Measurements from ENCODE around the gene LHX4. TPM values are rescaled to one million over a fixed set of nuclear protein-coding genes. Genes with fewer than 3 reads are reported as not detected.

The LHX4 gene
- total RNA-seq, 2 donors from 2014 or later, result not detected

DNA sequence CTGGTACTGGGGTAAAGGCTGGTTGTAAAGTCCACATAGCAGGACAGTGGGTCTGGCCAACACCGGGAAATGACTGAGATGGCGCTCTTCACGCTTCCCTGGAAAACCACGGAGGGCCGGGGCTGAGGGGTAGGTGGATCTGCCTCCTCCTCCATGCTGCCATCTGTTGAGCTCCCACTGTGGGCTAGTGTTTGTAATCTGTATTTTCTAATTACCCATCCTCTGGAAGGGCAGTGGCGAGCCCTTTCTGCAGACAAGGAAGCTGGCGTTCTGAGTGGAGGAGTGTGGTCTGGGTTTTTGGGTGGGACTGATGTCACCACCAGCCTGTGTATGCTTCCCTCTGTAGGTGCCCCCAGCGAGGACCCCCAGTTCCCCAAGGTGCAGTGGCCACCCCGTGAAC, 34.1 kb upstream of the LHX4 start:
- H3K27me3 ChIP-seq (ENCODE audit: control insufficient read depth, insufficient read depth, low read length, poor library complexity, severe bottlenecking), result peaks cover 42% of the 10 kb centered on the region
- no peak overlapping the region for H3K27ac Mint-ChIP-seq
- H3K4me1 ChIP-seq (ENCODE audit: control insufficient read depth, insufficient read depth, low read length), result peaks cover 2% of the 10 kb centered on the region
- no peak overlapping the region for H3K4me3 Mint-ChIP-seq
- peaks cover 8% of the 10 kb centered on the region for H3K36me3 ChIP-seq (ENCODE audit: control insufficient read depth, insufficient read depth, low read length)
- peaks cover 20% of the 10 kb centered on the region for H3K4me1 Mint-ChIP-seq
- peaks cover 32% of the 10 kb centered on the region for H3K36me3 Mint-ChIP-seq (ENCODE audit: low read depth)
- no peak overlapping the region for H3K27ac ChIP-seq (ENCODE audit: low read depth, low read length)
- H3K9me3 Mint-ChIP-seq, result no peaks in the 10 kb centered on the region
- no peak overlapping the region for H3K9ac ChIP-seq (ENCODE audit: extremely low read depth, low read length, poor library complexity, severe bottlenecking)
- peaks cover 45% of the 10 kb centered on the region for H3K27me3 Mint-ChIP-seq (ENCODE audit: insufficient read depth)
- TF ChIP-seq, protein P1, sequence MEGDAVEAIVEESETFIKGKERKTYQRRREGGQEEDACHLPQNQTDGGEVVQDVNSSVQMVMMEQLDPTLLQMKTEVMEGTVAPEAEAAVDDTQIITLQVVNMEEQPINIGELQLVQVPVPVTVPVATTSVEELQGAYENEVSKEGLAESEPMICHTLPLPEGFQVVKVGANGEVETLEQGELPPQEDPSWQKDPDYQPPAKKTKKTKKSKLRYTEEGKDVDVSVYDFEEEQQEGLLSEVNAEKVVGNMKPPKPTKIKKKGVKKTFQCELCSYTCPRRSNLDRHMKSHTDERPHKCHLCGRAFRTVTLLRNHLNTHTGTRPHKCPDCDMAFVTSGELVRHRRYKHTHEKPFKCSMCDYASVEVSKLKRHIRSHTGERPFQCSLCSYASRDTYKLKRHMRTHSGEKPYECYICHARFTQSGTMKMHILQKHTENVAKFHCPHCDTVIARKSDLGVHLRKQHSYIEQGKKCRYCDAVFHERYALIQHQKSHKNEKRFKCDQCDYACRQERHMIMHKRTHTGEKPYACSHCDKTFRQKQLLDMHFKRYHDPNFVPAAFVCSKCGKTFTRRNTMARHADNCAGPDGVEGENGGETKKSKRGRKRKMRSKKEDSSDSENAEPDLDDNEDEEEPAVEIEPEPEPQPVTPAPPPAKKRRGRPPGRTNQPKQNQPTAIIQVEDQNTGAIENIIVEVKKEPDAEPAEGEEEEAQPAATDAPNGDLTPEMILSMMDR (conservative IDR thresholded peaks at IDR 0.05), result no peak
- H3K9me3 ChIP-seq (ENCODE audit: control insufficient read depth, low read length), result no peaks in the 10 kb centered on the region
- H3K4me3 ChIP-seq (ENCODE audit: low read length), result no peak overlapping the region
- 93 to 96% methylated on average over 3 to 9 of the region's 9 CpGs for whole genome bisulfite sequencing, 2 experiments (ENCODE audit: insufficient coverage in 1 of 2, insufficient read length in 1 of 2)
- no peak for DNase-seq

DNA sequence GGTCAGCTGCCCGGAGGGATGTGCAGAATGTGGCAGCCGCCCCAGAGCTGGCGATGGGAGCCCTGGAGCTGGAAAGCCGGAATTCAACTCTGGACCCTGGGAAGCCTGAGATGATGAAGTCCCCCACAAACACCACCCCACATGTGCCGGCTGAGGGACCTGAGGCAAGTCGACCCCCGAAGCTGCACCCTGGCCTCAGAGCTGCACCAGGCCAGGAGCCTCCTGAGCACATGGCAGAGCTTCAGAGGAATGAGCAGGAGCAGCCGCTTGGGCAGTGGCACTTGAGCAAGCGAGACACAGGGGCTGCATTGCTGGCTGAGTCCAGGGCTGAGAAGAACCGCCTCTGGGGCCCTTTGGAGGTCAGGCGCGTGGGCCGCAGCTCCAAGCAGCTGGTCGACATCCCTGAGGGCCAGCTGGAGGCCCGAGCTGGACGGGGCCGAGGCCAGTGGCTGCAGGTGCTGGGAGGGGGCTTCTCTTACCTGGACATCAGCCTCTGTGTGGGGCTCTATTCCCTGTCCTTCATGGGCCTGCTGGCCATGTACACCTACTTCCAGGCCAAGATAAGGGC, 33.5 kb upstream of the LHX4 start:
- H3K36me3 ChIP-seq (ENCODE audit: control insufficient read depth, insufficient read depth, low read length), result peaks cover 8% of the 10 kb centered on the region
- Mint-ChIP-seq H3K4me1 (peaks cover 20% of the 10 kb centered on the region), H3K9me3 (no peaks in the 10 kb centered on the region), H3K27ac (no peak overlapping the region), H3K27me3 (ENCODE audit: insufficient read depth) (peaks cover 47% of the 10 kb centered on the region), H3K4me3 (no peak overlapping the region), H3K36me3 (ENCODE audit: low read depth) (peaks cover 26% of the 10 kb centered on the region)
- H3K27ac ChIP-seq (ENCODE audit: low read depth, low read length), result no peak overlapping the region
- no peak overlapping the region for H3K4me3 ChIP-seq (ENCODE audit: low read length)
- DNase-seq, result no peak
- 95 to 96% methylated on average over 6 to 17 of the region's 17 CpGs for WGBS, 2 experiments (ENCODE audit: insufficient coverage in 1 of 2, insufficient read length in 1 of 2)
- no peak overlapping the region for H3K9ac ChIP-seq (ENCODE audit: extremely low read depth, low read length, poor library complexity, severe bottlenecking)
- peaks cover 2% of the 10 kb centered on the region for H3K4me1 ChIP-seq (ENCODE audit: control insufficient read depth, insufficient read depth, low read length)
- TF ChIP-seq, protein P1 (conservative IDR thresholded peaks at IDR 0.05), result no peak
- peaks cover 48% of the 10 kb centered on the region for H3K27me3 ChIP-seq (ENCODE audit: control insufficient read depth, insufficient read depth, low read length, poor library complexity, severe bottlenecking)
- no peaks in the 10 kb centered on the region for H3K9me3 ChIP-seq (ENCODE audit: control insufficient read depth, low read length)

DNA sequence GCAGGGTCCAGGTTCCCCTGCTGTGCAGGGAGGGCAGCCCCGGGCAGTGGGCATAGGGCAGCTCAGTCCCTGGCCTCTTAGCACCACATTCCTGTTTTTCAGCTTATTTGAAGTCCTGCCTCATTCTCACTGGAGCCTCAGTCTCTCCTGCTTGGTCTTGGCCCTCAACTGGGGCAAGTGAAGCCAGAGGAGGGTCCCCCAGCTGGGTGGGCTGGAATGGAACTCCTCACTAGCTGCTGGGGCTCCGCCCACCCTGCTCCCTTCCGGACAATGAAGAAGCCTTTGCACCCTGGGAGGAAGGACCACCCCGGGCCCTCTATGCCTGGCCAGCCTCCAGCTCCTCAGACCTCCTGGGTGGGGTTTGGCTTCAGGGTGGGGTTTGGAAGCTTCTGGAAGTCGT, 32.8 kb upstream of the LHX4 start:
- WGBS, 2 experiments (ENCODE audit: insufficient coverage in 1 of 2, insufficient read length in 1 of 2), result 95% methylated on average over 5 of the region's 5 CpGs; no CpG with 5 or more reads in 1 of the 2 experiments
- Mint-ChIP-seq H3K27me3 (ENCODE audit: insufficient read depth) (peaks cover 54% of the 10 kb centered on the region), H3K4me3 (no peak overlapping the region), H3K4me1 (peaks cover 18% of the 10 kb centered on the region), H3K9me3 (no peaks in the 10 kb centered on the region), H3K27ac (no peak overlapping the region), H3K36me3 (ENCODE audit: low read depth) (peaks cover 22% of the 10 kb centered on the region)
- no peak overlapping the region for H3K27ac ChIP-seq (ENCODE audit: low read depth, low read length)
- no peak for DNase-seq
- no peaks in the 10 kb centered on the region for H3K9me3 ChIP-seq (ENCODE audit: control insufficient read depth, low read length)
- no peak overlapping the region for H3K9ac ChIP-seq (ENCODE audit: extremely low read depth, low read length, poor library complexity, severe bottlenecking)
- H3K27me3 ChIP-seq (ENCODE audit: control insufficient read depth, insufficient read depth, low read length, poor library complexity, severe bottlenecking), result peaks cover 55% of the 10 kb centered on the region
- H3K4me1 ChIP-seq (ENCODE audit: control insufficient read depth, insufficient read depth, low read length), result peaks cover 2% of the 10 kb centered on the region
- H3K36me3 ChIP-seq (ENCODE audit: control insufficient read depth, insufficient read depth, low read length), result peaks cover 8% of the 10 kb centered on the region
- TF ChIP-seq, protein P1 (conservative IDR thresholded peaks at IDR 0.05), result no peak
- H3K4me3 ChIP-seq (ENCODE audit: low read length), result no peak overlapping the region
